Measurements from ENCODE around the gene ZSCAN31. TPM values are rescaled to one million over a fixed set of nuclear protein-coding genes. Genes with fewer than 3 reads are reported as not detected.

ZSCAN31 gene
- total and polyA plus RNA-seq, 9 of the 15 experiments (the other 6 are each of a cell fraction or from before 2014, with no cell fraction given): 3.9 to 12.1 (median 7.0) TPM

GRCh38 chr6:28355743-28356665 lies 20.1 kb upstream of the ZSCAN31 start (continued):
- no peak for TF ChIP-seq SMARCB1 (IDR thresholded peaks at IDR 0.05; ENCODE audit: insufficient read length, low read depth)
- no peak for TF ChIP-seq ZNF347 (CRISPR knock-in tag; IDR thresholded peaks at IDR 0.05; ENCODE audit: low read depth)
- no peak for TF ChIP-seq STAT5A (IDR thresholded peaks at IDR 0.05; ENCODE audit: borderline replicate concordance, low read length)
- peak; percentile 21; the same call in 1 of the 2 replicates for TF ChIP-seq ZNF609 (CRISPR knock-in tag; IDR thresholded peaks at IDR 0.05; ENCODE audit: borderline replicate concordance)
- no peak for TF ChIP-seq COPS2 (conservative IDR thresholded peaks at IDR 0.05)
- TF ChIP-seq E2F8 (IDR thresholded peaks at IDR 0.05; ENCODE audit: low read depth, partially characterized antibody): peak; percentile 17
- no peak for TF ChIP-seq TCF7 (IDR thresholded peaks at IDR 0.05; ENCODE audit: borderline replicate concordance)
- TF ChIP-seq SREBF2 (CRISPR knock-in tag; IDR thresholded peaks at IDR 0.05): no peak
- TF ChIP-seq FOXO4 (CRISPR knock-in tag; IDR thresholded peaks at IDR 0.05): no peak
- TF ChIP-seq ARID1B (IDR thresholded peaks at IDR 0.05): no peak
- TF ChIP-seq ZNF134 (CRISPR knock-in tag; conservative IDR thresholded peaks at IDR 0.05): no peak
- TF ChIP-seq ZC3H8 (IDR thresholded peaks at IDR 0.05): no peak
- no peak for TF ChIP-seq PCBP2 (IDR thresholded peaks at IDR 0.05; ENCODE audit: low read depth, low read length, poor library complexity, severe bottlenecking)
- TF ChIP-seq THRB (CRISPR knock-in tag; conservative IDR thresholded peaks at IDR 0.05): no peak
- peak; percentile 9; the same call in 1 of the 2 replicates for TF ChIP-seq PHF21A (IDR thresholded peaks at IDR 0.05; ENCODE audit: borderline replicate concordance, low read depth)
- TF ChIP-seq ZNF717 (CRISPR knock-in tag; IDR thresholded peaks at IDR 0.05): no peak
- no peak for TF ChIP-seq ZNF444 (CRISPR knock-in tag; IDR thresholded peaks at IDR 0.05)

All from K562 (cell line).